Medulla oblongata (tissue), 1 donor: ENCODE measurements around the gene KASH5.
"Not testable (repeated sequence)": the region's sequence is repeated elsewhere in the genome, so short reads cannot be mapped to it uniquely, and the experiment has no call there.

ENCODE experiments used
- DNase-seq: peaks from one replicate; pipeline ENCODE4 v3.0.0-alpha.2; 2015; ENCODE audit errors: extremely low spot score

The KASH5 gene

DNA sequence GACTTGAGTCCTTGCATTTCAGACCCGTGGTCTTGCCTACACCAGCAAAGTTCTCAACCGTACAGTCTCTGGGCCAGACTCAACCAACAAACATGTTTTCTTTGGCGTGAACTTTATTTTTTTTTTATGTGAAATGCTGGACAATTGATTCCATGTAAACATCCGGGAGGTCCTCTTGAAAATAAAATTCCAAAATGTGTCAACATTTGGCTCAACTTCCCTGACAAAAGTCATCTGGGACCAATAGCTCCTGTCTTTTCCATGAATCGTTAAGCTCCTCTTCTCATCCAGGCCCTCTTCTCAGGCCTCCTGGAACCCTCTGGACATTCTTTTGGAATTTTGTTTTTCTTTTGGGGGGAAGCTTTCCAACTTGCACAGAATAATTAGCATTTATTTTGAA lies 67.7 kb downstream of the KASH5 start:
- DNase-seq: no peak

DNA sequence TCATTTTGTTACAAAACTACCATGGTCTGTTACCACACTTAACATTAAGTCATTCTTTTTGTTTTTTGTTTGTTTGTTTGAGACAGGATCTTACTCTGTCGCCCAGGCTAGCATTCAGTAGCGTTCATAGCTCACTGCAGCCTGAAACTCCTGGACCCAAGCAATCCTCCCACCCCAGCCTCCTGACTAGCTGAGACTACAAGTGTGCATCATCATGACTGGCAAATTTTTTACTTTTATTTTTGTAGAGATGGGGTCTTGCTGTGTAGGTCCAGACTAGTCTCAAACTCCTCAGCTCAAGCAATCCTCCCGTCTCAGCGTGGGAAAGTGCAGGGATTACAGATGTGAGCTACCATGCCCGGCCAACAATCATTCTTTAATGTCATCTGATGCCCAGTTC lies 68.3 kb downstream of the KASH5 start:
- no peak for DNase-seq

DNA sequence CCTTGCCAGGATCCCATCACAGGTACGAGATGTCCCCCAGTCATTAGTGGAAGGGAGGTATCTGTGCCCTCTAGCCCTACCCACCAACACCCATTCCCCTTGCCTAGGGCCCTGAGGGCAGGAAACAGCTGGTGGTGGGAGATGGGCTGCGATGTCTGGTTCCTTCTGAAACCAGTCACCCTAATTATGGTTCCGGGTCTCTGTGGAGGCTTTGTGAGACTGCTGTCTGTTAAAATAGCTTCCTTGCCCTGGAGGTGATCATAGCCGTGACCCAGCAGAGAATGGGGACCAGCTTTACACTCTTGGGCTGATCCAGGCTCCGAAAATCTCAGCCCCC lies 70.5 kb downstream of the KASH5 start:
- DNase-seq: no peak

GRCh38 chr19:49459388-49459787 lies 71.3 kb downstream of the KASH5 start:
- no peak for DNase-seq

DNA sequence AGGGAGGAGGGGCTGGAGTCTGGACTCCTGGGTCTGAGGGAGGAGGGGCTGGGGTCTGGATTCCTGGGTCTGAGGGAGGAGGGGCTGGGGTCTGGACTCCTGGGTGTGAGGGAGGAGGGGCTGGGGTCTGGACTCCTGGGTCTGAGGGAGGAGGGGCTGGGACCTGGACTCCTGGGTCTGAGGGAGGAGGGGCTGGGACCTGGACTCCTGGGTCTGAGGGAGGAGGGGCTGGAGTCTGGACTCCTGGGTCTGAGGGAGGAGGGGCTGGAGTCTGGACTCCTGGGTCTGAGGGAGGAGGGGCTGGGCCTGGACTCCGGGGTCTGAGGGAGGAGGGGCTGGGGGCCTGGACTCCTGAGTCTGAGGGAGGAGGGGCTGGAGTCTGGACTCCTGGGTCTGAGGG lies 73.1 kb downstream of the KASH5 start:
- DNase-seq: not testable (repeated sequence)

GRCh38 chr19:49461656-49462055 lies 73.6 kb downstream of the KASH5 start:
- no peak for DNase-seq

- no peak for DNase-seq
Observed at GRCh38 chr19:49462492-49462891, 74.4 kb downstream of the KASH5 start.

GRCh38 chr19:49463960-49464740 lies 76.1 kb downstream of the KASH5 start:
- no peak for DNase-seq

DNA sequence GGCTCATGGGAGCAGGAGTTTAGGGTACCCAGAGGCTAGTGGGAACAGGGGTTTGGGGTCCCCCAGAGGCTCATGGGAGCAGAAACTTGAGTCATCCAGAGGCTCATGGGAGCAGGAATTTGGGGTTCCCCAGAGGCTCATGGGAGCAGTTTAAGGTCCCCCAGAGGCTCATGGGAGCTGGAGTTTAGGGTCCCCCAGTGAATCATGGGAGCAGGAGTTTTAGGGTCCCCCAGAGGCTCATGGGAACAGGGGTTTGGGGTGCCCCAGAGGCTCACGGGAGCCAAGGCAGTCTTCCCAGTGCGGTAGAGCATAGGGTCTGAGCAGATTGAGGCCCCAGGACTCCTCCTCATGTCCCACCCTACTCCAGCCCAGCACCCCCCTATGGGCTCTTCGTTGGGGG lies 77.3 kb downstream of the KASH5 start:
- no peak for DNase-seq
